AG20443 (cell line): ENCODE data around the gene PDE6C.
A peak's percentile ranks its signal among the peaks of the same experiment; 100 is the strongest.

Experiments
- DNase-seq: peaks from one replicate; pipeline ENCODE4 v3.0.0; 2012; ENCODE audit warnings: low spot score, mixed read lengths

PDE6C gene

DNA sequence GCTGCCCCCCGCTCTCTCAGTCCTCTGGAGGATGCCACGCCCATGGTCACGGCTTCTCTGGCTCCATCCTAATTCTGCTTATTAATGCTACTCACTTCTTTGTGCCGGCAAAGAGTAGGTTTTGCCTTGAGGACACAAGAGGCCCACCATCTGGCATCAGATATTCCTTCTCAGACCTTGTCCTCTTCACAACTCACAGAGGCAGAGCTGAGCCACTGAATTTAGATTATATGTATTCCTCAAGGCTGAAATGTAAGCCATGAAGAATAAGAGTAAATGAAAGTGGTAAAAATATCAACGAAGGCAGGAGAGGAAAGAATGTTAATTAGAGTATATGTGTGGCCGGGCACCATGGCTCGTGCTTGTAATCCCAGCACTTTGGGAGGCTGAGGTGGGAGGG is 17.8 kb upstream of the PDE6C start:
- no peak for DNase-seq

DNA sequence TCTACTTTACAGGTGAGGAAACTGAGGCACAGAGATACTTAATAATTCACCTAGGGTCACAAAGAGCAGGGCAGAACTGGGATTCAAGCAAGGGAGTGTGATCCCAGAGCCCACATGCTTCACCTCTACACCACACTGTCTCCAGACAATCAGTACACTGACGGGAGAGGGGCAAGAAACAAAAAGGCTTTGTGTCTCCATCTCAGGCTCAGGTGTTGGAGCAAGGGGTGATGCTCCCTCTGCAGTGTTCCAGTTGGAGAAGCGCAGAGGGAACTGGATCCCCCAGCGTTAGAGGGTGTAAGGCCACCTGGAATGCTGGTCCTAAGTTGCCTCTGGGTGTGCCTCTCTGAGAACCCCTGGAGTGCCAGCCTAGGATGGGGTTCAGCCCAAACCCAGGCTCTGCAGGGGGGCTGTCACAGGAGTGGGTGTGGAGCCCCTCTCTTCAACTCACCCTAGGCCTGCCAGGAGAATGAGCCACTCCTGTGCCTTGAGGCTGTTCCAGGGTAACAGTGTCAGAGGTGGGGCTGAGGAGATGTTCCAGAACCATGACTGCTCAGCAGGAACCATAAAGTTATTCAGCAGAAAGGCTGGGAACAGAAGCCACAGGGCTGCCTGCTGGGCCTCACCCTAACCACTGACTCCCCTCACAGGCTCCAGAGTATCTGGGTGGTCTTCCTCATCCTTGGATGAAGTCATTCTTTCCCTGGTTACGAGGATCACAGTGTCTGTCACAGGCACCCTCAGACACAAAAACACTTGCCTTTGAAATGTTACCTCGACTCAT is 16.8 kb upstream of the PDE6C start:
- DNase-seq, result peak; percentile 30

GRCh38 chr10:93596539-93596938 is 15.8 kb upstream of the PDE6C start:
- DNase-seq, result no peak

- DNase-seq, result no peak
Observed at GRCh38 chr10:93597075-93597599, 15.2 kb upstream of the PDE6C start.

GRCh38 chr10:93598157-93598556 is 14.2 kb upstream of the PDE6C start:
- DNase-seq, result no peak

- DNase-seq, result no peak
Observed at GRCh38 chr10:93599335-93599734, 13.0 kb upstream of the PDE6C start.

- DNase-seq, result no peak
Observed at GRCh38 chr10:93599778-93600177, 12.6 kb upstream of the PDE6C start.

GRCh38 chr10:93600446-93601145 is 11.7 kb upstream of the PDE6C start:
- peak; percentile 63 for DNase-seq

- DNase-seq, result peak; percentile 43
Observed at GRCh38 chr10:93601146-93601773, 11.1 kb upstream of the PDE6C start, which contains the start of gene RBP4. Gene RBP4 (minus strand): TSS chr10:93601235. CDS start chr10:93601028, 207 bp downstream.

DNA sequence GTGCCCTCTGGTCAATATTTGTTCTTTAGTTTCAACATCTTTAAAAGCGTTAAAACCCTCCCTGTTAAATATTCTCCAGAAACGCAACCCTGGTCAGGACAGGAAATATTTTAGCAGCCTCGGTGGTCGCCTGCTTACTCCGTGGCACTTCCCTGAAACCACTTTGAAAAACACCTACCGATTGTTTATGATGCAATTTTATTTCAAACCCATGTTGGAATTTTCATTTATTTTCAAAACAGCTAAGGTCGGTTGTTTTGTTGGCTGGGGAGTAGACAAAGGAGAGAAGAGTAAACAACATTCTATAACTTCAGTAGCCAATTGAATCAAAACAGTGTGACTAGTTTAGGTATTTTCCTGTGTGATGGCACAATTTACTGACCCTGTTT is 10.6 kb upstream of the PDE6C start:
- DNase-seq, result no peak

GRCh38 chr10:93603023-93603422 is 9.3 kb upstream of the PDE6C start:
- no peak for DNase-seq

DNA sequence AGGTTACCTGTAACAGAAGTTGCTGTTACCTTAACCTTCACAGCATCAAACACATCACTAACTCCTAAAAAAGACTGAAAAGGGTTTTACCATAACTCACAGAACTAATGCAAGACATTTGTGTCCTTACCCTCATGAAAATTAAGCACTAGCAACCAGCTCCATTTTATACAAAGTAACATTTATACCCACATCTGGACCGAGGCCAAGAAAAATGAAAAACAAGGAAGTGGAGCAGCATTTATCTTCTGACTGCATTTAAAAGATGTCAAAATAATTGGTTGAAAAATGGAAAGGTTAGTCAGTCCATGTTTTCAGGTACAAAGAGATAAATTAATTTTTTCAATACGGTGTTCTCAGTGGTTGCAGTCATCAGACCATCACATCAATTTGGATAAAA is 8.2 kb upstream of the PDE6C start:
- DNase-seq, result no peak

GRCh38 chr10:93608421-93608820 is 3.9 kb upstream of the PDE6C start:
- DNase-seq, result no peak

DNA sequence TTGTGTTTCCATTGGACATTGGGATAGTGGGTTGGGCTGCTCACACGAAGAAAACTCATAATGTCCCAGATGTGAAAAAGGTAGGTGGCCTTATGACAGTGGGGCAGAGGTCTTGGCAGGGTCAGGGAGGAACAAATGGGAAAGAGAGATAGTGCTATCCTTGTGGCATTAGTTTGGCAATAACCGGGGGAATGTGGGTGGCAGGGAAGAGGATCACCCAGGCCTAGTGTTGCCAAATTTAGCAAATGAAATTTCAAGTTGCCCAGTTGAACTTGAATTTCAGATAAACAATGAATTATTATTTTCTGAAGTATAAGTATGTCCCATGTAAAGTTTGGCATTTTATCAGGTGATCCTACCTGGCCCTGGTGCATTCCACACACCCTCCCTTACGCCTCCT is 789 bp downstream of the PDE6C start:
- no peak for DNase-seq

- DNase-seq, result no peak
Observed at GRCh38 chr10:93614101-93614825, 1.9 kb downstream of the PDE6C start.

DNA sequence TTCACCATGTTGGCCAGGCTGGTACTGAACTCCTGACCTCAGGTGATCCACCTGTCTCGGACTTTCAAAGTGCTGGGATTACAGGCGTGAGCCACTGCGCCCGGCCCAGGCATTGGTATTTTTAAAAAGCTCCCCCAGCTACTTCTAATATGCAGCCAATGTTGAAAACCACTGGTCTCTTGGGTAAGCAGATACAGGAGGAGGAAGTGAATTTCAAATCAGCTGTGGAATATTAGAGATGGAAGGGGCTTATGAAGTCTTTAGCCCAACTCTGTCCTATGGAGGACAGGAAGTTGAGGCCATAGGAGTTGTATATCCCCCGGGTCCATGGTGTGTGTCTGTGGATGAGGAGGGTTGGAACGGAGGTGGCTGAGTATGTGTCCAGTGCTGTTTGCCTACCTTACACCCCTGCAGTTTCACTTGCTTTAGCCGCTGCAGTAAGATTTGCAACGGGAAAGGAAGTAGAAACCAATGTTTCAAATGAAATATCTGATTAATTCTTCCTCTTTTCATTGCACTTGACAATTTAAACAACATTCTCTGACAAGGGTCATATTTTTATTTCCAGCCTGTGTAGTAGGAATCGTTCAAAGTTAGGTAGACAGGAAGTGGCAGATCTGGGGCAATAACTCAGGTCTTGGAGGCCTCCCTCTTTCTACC is 3.4 kb downstream of the PDE6C start:
- DNase-seq, result no peak

DNA sequence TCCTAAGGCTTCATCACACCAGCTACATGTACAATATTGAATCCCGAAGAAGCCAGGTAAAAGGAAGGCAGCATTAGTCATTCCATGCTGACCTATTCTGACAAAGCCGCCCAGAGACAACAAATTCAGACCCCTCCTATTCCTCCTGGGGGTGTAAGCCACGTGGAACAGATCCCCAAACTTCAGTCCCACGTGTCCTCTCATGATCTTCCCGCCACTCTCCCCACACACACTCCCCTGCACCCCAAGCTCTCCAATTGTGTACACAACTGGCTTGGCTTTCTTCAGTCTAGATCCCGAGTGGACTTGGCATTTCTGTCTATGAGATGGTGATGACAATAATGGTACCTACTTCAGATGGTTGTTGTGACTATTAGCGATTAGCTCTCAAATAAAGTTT is 8.6 kb downstream of the PDE6C start:
- DNase-seq, result no peak

GRCh38 chr10:93622942-93623341 is 10.6 kb downstream of the PDE6C start:
- no peak for DNase-seq

DNA sequence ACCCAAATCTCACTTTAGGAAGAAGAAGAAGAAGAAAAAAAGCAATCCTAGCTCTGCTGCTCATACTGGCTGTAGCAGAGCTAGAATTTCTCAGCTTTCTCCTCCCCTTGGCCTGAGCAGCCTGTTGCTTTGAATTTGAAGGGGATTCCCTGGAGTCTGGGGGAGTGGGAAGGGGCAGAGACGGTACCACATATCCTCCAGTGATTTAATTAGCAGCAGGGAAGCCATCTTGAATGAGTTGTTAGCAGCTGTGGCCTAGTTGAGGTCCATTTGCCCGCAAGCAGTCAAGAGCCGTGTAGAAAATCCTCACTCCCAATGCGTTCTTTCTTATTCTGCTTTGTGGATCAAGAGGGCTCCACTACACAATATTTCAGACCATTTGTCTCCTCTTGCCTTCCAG is 16.5 kb downstream of the PDE6C start:
- DNase-seq, result no peak

DNA sequence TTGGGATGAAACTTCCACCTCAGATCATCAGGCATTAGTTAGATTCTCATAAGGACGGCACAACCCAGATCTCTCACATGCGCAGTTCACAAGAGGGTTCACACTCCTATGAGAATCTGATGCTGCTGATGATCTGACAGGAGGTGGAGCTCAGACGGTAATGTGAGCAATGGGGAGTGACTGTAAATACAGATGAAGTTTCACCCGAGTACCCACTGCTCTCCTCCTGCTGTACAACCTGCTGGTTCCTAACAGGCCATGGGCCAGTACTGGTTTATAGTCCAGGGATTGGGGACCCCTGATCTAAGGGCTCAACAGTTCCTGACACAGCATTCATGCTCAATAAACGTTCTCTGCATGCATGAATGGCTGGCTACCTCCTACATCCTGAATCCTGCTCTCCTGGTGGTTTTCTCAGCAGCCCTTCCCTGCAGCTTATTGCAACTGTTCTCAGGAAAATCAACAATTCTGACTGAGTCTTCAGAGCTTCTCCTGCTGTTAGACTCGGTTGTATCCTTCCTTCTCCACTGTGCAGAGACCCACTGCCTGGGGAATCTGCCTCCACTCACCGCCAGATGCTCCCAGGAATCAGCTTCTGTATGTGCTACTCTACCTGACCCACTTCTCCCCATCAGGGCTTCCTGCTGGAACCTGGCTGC is 17.4 kb downstream of the PDE6C start:
- DNase-seq, result no peak
